GM23248 (cell line): ENCODE results near the gene ZFAND2B.

Experiments used
- EZH2 ChIP-seq: fragments of 200-600 bp; sonication (generic); IDR thresholded peaks from 2 replicates; pipeline ENCODE4 v1.6.1; 2018; ENCODE audit warnings: antibody characterized with exemption, mild to moderate bottlenecking; ENCODE audit not compliant: insufficient read depth, poor library complexity, severe bottlenecking
- EZH2phosphoT487 ChIP-seq: fragments of 200-600 bp; sonication (generic); IDR thresholded peaks from 2 replicates; pipeline ENCODE4 v1.6.1; 2018; ENCODE audit warnings: antibody characterized with exemption, moderate library complexity, mild to moderate bottlenecking, low read depth; ENCODE audit not compliant: insufficient read depth

- no peak for TF ChIP-seq EZH2phosphoT487
- no peak for TF ChIP-seq EZH2
Observed at GRCh38 chr2:219165058-219165911, 41.3 kb upstream of the ZFAND2B start.
